ENCODE data around the gene DOHH. TPM values are rescaled to one million over a fixed set of nuclear protein-coding genes. Genes with fewer than 3 reads are reported as not detected.

Gene DOHH
- total RNA-seq, 1 donor from 2014 or later, result 12.2 TPM

DNA sequence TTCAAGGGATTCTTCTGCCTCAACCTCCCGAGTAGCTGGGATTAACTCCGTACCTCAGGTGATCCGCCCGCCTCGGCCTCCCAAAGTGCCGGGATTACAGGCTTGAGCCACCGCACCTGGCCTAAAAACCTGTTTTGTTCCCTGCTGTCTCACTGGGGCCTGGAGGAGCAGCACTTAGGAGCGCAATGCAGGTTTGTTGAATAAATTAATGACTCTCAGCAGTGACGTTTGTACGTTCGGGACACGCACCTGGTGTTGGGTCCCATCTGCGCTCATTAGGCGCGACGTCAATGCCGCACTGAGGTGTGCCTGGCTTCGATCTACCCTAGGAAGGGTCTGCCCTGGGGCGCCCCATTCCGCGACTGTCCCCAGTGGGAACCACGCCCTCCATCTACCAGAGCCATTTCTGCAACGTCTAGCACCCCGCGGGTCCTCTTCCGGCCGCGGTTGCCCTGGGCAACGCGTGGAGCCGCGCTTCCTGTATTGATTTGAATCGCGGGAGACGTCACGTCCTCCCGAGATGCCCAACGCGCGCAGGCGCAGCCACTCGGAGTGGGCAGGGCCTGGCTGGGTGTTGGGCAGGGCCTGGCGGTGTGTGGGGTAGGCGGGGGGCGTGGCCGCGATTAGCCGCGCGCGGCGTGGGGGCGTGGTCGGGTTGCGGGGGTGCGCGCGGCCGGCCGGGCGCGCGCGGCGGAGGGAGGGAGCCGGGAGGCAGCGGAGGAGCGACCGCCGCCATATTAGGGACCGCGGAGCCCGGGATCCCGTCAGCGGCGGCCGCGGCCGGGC lies 5.3 kb upstream of the DOHH start, which contains the start of gene FZR1:
Gene FZR1 (plus strand): TSS at position 714 of the 786 bp plus-strand sequence. CDS start 16,679 bp downstream, outside the sequence.
- Histone ChIP-seq H3K4me1 (peaks cover 17% of the 10 kb centered on the region), H3K36me3 (no peaks in the 10 kb centered on the region), H3K27me3 (no peaks in the 10 kb centered on the region), H3K27ac (peak within 1 kb of the TSS; percentile 95), H3K9me3 (no peaks in the 10 kb centered on the region), H3K4me3 (peak within 1 kb of the TSS; percentile 75)
- TF ChIP-seq, protein P1, sequence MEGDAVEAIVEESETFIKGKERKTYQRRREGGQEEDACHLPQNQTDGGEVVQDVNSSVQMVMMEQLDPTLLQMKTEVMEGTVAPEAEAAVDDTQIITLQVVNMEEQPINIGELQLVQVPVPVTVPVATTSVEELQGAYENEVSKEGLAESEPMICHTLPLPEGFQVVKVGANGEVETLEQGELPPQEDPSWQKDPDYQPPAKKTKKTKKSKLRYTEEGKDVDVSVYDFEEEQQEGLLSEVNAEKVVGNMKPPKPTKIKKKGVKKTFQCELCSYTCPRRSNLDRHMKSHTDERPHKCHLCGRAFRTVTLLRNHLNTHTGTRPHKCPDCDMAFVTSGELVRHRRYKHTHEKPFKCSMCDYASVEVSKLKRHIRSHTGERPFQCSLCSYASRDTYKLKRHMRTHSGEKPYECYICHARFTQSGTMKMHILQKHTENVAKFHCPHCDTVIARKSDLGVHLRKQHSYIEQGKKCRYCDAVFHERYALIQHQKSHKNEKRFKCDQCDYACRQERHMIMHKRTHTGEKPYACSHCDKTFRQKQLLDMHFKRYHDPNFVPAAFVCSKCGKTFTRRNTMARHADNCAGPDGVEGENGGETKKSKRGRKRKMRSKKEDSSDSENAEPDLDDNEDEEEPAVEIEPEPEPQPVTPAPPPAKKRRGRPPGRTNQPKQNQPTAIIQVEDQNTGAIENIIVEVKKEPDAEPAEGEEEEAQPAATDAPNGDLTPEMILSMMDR (IDR thresholded peaks at IDR 0.05), result peak; percentile 6
- intact Hi-C loops (cut with DNase I), result no loop called here
- ATAC-seq (peak; percentile 98), DNase-seq (peak; percentile 100)

DNA sequence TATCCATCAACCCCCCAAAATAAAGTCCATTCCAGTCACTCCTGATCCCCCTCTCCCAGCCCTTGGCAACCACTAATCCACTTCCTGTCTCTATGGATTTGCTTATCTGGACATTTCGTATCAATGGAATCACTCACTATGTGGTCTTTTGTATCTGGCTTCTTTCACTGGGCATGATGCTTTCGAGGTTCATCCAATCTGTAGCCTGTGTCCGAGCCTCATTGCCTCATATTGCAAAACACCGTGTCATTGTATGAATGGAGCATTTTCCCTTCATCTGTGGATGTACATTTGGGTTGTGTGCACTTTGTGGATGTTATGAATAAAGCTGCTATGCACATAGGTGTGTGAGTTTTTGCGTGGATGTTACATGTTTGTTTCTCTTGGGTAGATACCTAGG lies 4.3 kb upstream of the DOHH start:
- TF ChIP-seq, protein P1 (IDR thresholded peaks at IDR 0.05), result no peak
- DNase-seq (no peak), ATAC-seq (no peak)
- Histone ChIP-seq H3K36me3 (no peaks in the 10 kb centered on the region), H3K27me3 (no peaks in the 10 kb centered on the region), H3K4me1 (peaks cover 20% of the 10 kb centered on the region), H3K9me3 (no peaks in the 10 kb centered on the region), H3K4me3 (no peak overlapping the region), H3K27ac (peak overlapping the region; percentile 95)
- intact Hi-C loops (cut with DNase I), result no loop called here

DNA sequence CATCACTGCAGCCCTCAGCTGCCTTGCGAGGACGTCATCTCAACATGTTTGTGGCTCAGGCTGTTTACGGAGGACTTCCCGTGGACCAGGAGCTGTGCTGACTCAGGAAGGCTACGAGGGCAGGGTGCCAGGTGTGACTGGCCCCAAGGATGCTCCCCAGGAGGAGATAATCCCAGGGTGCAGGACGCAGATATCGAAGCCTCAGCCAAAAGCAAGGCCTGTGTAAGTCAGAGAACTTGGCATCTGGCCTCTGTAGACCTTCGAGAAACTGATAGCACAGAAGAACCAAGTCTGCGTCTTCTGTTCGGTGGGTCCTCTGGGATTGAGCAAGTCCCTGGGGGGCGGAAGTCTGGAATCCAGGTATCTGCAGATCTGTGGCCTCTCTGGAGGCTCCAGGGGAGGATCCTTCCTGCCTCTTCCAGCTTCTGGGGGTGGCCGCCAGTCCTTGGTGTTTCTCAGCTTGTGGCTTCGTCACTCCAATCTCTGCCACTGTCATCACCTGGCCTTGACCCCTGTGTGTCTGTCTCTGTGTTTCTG lies 2.6 kb upstream of the DOHH start:
- H3K4me1 ChIP-seq, result peaks cover 21% of the 10 kb centered on the region
- H3K27me3 ChIP-seq, result no peaks in the 10 kb centered on the region
- TF ChIP-seq, protein P1 (IDR thresholded peaks at IDR 0.05), result no peak
- no peak overlapping the region for H3K4me3 ChIP-seq
- H3K27ac ChIP-seq, result no peak overlapping the region
- ATAC-seq (no peak), DNase-seq (no peak)
- no peaks in the 10 kb centered on the region for H3K9me3 ChIP-seq
- H3K36me3 ChIP-seq, result no peaks in the 10 kb centered on the region
- intact Hi-C loops (cut with DNase I), result no loop called here

DNA sequence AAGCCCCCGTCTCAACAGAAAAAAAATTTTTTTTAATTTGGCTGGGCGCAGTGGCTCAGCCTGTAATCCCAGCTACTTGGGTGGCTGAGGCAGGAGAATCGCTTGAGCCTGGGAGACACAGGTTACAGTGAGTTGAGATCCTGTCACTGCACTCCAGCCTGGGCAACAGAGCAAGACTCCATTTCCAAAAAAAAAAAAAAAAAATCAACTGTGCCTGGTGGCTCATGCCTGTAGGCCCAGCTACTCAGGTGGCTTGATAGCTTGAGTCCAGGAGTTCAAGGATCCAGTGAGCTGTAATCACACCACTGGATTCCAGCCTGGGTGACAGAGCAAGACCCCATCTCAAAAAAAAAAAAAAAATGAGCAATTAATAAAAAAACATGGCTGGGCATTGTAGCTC lies 1.3 kb upstream of the DOHH start:
- DNase-seq (no peak), ATAC-seq (no peak)
- Histone ChIP-seq H3K36me3 (no peaks in the 10 kb centered on the region), H3K4me1 (peaks cover 16% of the 10 kb centered on the region), H3K27ac (no peak overlapping the region), H3K4me3 (no peak overlapping the region), H3K9me3 (no peaks in the 10 kb centered on the region), H3K27me3 (no peaks in the 10 kb centered on the region)
- TF ChIP-seq, protein P1 (IDR thresholded peaks at IDR 0.05), result no peak
- intact Hi-C loops (cut with DNase I), result no loop called here

DNA sequence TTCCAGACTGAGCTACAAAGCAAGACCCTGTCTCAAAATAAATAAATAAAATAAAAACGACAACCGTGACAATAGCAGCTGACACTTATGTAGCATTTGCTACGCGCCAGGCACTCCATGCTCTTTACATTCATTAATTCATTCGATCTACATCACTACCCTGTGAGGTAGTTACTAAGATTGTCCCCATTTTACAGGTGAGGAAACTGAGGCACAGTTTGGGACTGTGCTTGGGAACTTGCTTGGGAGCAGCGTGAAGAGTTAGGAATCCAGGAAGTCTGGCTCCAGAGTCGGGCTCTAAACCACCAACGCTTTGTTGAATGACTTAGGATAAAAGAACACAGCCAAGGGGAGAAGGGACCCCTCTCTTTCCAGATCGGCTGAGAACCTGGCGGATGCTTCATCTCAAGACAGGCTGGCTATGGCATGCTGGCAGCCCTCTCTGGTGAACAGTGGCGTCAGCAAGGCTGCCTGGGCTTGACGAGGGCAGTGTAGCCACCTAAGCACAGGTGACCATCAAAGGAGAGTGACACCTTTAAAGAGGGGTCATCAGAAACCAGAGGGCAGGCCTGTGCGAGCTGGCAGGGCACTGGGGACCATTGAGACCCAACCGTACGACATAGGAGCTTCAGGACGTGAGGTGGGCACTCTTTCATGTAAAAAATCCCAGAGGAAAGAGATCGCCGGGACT lies 591 bp downstream of the DOHH start:
- H3K4me1 ChIP-seq, result peaks cover 11% of the 10 kb centered on the region
- H3K4me3 ChIP-seq, result peak overlapping the region; percentile 95
- intact Hi-C loops (cut with DNase I), result no loop called here
- DNase-seq, result no peak
- TF ChIP-seq, protein P1 (IDR thresholded peaks at IDR 0.05), result no peak
- no peaks in the 10 kb centered on the region for H3K27me3 ChIP-seq
- no peaks in the 10 kb centered on the region for H3K9me3 ChIP-seq
- peak overlapping the region; percentile 100 for H3K27ac ChIP-seq
- ATAC-seq, result peak; percentile 4
- peaks cover 18% of the 10 kb centered on the region for H3K36me3 ChIP-seq

Measured in upper lobe of right lung (tissue), 1 donor.